Brain microvascular endothelial cell (primary cell): Measurements from ENCODE around the gene USB1.

Source experiments
- DNase-seq: peaks from one replicate; pipeline ENCODE4 v3.0.0-alpha.2; 2020
- H3K27ac ChIP-seq: fragments of 250-450 bp; sonication (Bioruptor Pico); 2 replicates; pipeline ENCODE4 v1.5.1; 2020; ENCODE audit warnings: mild to moderate bottlenecking, moderate library complexity
- H3K27me3 ChIP-seq: fragments of 250-450 bp; sonication (Bioruptor Pico); replicated peaks from 2 replicates; pipeline ENCODE4 v1.5.1; 2020; ENCODE audit warnings: mild to moderate bottlenecking
- H3K36me3 ChIP-seq: fragments of 250-450 bp; sonication (Bioruptor Pico); replicated peaks from 2 replicates; pipeline ENCODE4 v1.5.1; 2020; ENCODE audit warnings: mild to moderate bottlenecking
- H3K4me3 ChIP-seq: 2 replicates; pipeline ENCODE4 v1.5.1; 2011; ENCODE audit warnings: low read depth, mild to moderate bottlenecking, control low read depth, low read length, moderate library complexity
- in situ Hi-C: cut with HindIII; loops from 2 replicates; pipeline ENCODE4 v1.10.0; 2017; ENCODE audit warnings: low sequenced_read_pairs, low pct_ligation_motif_present
- TF ChIP-seq, protein P1 (sequence below): IDR thresholded peaks from 2 replicates; pipeline ENCODE4 v1.5.1; 2011; ENCODE audit warnings: low read depth, mild to moderate bottlenecking, moderate library complexity, low read length, control low read depth, inconsistent platforms; ENCODE audit errors: missing control alignments

The USB1 gene, protein sequence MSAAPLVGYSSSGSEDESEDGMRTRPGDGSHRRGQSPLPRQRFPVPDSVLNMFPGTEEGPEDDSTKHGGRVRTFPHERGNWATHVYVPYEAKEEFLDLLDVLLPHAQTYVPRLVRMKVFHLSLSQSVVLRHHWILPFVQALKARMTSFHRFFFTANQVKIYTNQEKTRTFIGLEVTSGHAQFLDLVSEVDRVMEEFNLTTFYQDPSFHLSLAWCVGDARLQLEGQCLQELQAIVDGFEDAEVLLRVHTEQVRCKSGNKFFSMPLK

DNA sequence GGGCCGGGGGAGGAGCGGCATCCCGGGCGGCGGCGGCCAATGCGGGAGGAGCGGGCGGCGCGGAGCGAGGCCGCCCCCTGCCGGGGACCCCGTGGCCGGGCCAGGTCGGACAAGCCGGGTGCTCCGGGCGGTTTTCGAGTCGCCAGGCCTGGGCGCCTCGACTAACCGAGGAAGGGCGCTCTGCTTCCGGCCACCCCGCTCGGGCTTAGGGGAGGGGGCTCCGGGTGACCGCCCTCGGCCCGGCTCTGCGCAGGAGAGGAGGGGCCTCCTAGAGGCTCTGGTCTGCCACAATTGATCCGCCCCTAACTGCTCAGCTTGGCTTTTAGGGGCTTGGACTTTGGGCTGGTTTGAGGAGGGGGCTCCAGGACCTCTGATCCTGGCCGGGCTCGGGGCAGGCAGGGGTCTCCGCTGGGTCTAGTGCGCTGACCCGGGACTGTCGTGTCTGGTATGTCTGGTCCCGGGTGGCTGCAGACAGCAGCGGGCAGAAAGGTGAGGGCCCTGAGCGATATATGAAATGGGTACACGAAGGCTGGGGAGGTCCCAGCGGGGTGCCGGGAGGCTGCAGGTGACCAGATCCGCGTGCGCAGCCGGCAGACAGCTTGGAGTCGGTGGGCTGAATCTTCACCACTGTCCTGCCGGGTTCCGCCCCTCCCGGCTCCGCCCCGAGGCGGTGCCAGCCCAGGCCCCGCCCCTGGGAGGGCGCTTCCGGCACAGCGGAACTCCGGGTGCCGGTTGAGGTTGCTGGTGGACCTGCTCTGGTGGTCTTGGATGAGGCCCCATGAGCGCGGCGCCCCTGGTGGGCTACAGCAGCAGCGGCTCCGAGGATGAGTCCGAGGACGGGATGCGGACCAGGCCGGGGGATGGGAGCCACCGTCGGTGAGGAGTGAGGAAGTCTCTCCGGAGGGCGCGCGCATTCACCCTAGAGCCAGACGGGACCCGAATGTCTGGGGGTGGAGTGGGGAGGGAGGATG lies at the start of gene USB1:
Gene USB1, plus strand, starts transcription at position 702 of the 971 bp plus-strand sequence. Its CDS starts 77 bp downstream, at position 779.
- Histone ChIP-seq H3K27ac (peak within 1 kb of the TSS; percentile 44), H3K4me3 (peak within 1 kb of the TSS; percentile 89), H3K36me3 (peaks cover 18% of the 10 kb centered on the region), H3K27me3 (no peaks in the 10 kb centered on the region)
- DNase-seq: peak; percentile 75
- in situ Hi-C loops: no loop called here
- TF ChIP-seq, protein P1, sequence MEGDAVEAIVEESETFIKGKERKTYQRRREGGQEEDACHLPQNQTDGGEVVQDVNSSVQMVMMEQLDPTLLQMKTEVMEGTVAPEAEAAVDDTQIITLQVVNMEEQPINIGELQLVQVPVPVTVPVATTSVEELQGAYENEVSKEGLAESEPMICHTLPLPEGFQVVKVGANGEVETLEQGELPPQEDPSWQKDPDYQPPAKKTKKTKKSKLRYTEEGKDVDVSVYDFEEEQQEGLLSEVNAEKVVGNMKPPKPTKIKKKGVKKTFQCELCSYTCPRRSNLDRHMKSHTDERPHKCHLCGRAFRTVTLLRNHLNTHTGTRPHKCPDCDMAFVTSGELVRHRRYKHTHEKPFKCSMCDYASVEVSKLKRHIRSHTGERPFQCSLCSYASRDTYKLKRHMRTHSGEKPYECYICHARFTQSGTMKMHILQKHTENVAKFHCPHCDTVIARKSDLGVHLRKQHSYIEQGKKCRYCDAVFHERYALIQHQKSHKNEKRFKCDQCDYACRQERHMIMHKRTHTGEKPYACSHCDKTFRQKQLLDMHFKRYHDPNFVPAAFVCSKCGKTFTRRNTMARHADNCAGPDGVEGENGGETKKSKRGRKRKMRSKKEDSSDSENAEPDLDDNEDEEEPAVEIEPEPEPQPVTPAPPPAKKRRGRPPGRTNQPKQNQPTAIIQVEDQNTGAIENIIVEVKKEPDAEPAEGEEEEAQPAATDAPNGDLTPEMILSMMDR: peak; percentile 53

DNA sequence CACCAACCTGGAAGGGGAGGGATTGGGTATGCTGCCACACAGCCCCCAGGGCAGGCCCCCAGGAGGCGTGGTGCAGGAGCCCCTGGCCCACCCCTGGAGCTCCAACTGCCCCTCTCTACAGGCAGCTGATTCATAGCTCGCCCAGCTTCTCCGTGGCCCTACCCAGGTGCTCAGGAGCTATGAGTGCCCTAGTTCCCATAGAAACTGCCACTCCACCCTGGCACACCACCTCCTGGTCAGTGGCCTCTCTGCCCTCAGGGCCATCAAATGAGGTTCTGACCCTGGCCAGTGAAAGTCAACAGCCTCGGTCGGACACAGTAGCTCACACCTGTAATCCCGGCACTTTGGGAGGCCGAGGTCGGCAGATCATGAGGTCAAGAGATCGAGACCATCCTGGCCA lies 48.3 kb upstream of the USB1 start:
- Histone ChIP-seq H3K36me3 (no peaks in the 10 kb centered on the region), H3K27me3 (no peaks in the 10 kb centered on the region), H3K27ac (no peak overlapping the region), H3K4me3 (no peak overlapping the region)
- in situ Hi-C loops: no loop called here
- TF ChIP-seq, protein P1: no peak
- no peak for DNase-seq

DNA sequence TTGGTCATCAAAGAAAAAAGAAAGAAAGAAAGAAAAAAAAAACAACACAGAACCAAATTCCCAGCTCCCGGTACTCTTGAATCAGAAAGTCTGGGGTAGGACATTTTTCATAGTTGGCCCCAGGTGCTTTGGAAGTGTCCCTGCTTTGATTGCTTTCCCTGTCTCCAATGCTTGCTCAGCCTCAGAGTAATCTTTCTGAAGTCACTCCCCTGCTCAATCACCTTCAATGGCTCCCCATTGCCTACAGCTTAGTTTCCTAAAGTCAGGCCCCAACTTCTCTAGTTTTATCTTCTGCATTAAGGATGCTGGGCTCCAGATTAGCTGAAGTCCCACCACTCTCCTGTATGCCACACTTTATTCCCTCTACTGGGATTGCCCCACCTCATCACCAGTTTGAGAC lies 47.4 kb upstream of the USB1 start:
- TF ChIP-seq, protein P1: no peak
- H3K36me3 ChIP-seq: no peaks in the 10 kb centered on the region
- in situ Hi-C loops: no loop called here
- no peak overlapping the region for H3K4me3 ChIP-seq
- H3K27ac ChIP-seq: no peak overlapping the region
- DNase-seq: no peak
- no peaks in the 10 kb centered on the region for H3K27me3 ChIP-seq

DNA sequence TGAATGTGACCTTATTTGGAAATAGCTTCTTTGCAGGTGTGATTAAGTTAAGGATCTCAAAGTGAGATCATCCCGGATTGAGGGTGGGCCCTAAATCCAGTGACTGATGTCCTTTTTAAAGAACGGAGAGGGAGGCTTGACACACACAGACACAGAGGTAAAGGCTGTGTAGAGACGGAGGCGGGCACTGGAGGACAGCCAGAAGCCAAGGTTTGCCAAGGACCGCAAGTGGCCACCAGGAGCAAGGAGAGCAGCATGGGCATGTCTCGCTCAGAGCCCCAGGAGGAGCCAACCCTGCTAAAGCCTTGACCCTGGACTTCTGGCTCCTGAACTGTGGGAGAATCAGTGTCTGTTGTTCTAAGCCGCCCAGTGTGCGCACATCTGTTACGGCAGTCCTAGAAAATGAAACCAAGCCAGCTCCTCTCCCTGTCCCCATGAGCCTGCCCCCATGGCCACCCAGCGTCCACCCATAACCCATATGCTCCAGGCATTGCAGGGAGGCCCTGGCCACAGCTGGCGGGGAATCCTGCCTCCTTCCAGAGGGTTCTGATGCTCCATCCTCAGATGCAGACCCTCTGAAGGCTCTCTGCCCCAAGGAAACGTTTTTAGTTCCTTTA lies 45.5 kb upstream of the USB1 start:
- H3K27ac ChIP-seq: no peak overlapping the region
- in situ Hi-C loops: no loop called here
- TF ChIP-seq, protein P1: no peak
- no peak overlapping the region for H3K4me3 ChIP-seq
- no peaks in the 10 kb centered on the region for H3K27me3 ChIP-seq
- no peak for DNase-seq
- H3K36me3 ChIP-seq: no peaks in the 10 kb centered on the region

DNA sequence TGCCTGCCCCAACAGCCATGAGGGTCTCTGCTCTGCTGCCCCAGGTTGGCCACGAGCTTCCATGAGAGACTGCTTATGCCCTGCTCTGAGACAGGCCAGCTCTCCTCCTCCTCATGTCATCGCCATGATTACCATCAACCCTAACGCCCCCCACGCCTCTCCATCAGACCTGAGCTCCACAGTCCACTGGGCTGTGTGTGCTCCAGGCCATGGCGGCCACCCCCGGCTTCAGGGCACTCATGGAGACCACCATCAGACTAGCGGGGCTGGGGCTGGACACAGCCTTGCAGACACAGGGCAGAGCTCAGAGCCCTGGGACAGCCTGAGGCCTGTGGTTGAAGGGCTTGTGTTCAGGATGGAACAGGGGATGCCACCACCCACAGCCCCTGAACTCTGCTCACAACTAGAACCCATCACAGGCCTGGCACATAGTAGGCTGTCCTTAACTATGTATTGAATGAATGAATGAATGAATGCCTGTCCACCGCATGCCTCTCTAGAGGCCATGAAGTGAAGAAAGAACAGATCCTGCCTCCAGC lies 44.9 kb upstream of the USB1 start:
- Histone ChIP-seq H3K4me3 (no peak overlapping the region), H3K27ac (no peak overlapping the region), H3K27me3 (no peaks in the 10 kb centered on the region), H3K36me3 (no peaks in the 10 kb centered on the region)
- no peak for DNase-seq
- in situ Hi-C loops: no loop called here
- TF ChIP-seq, protein P1: no peak
